Stimulated activated naive CD8-positive, alpha-beta T cell treated with anti-CD3 and anti-CD28 coated beads, Interleukin-15, amount 100 ng/mL, for 72 hours (primary cell): ENCODE measurements around the gene E2F6.
A peak's percentile ranks its signal among the peaks of the same experiment; 100 is the strongest.
"Not testable (repeated sequence)": the region's sequence is repeated elsewhere in the genome, so short reads cannot be mapped to it uniquely, and the experiment has no call there.

ENCODE experiments used
- ATAC-seq: fragments of 150-1000 bp; cut with Tn5 transposase; 2 replicates; pipeline ENCODE4 v1.10.0; 2021; ENCODE audit warnings: mild to moderate bottlenecking, moderate library complexity
- DNase-seq, 2 donors: peaks; one replicate each; pipeline ENCODE4 v3.0.0; 2021 to 2022
- H3K27ac Mint-ChIP-seq, 2 donors: one replicate each; pipeline ENCODE4 v1.8.0; 2022; ENCODE audit warnings: mild to moderate bottlenecking in 2 of 2, mixed read lengths in 2 of 2, moderate library complexity in 2 of 2
- H3K27me3 Mint-ChIP-seq: one replicate; pipeline ENCODE4 v1.8.0; 2022; ENCODE audit warnings: mixed read lengths
- H3K4me1 Mint-ChIP-seq: one replicate; pipeline ENCODE4 v1.8.0; 2022; ENCODE audit warnings: mild to moderate bottlenecking, mixed read lengths
- H3K4me3 Mint-ChIP-seq, 2 donors: one replicate each; pipeline ENCODE4 v1.8.0; 2022; ENCODE audit warnings: mild to moderate bottlenecking in 2 of 2, mixed read lengths in 2 of 2, moderate library complexity in 1 of 2
- H3K9me3 Mint-ChIP-seq, 2 donors: one replicate each; pipeline ENCODE4 v1.8.0; 2022; ENCODE audit warnings: mixed read lengths in 2 of 2

The E2F6 gene

DNA sequence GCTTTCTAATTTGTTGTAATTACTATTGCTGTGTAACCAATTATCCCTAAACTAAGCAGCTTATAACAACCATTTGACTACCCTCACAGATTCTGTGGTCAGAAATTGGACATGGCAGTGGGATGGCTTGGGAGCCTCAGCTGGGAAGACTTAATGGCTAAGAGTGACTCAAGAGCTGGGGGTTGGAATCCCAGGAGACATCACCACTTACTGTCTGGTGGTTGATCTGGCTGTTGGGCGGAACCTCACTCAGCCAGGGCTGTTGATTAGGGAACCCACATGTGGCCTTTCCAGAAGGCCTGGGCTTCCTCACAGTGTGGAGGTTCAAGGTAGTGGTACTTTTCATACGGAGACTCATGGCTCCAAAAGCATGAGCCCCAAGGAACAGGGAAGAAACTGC is 49.8 kb downstream of the E2F6 start:
- no peak overlapping the region for H3K4me3 Mint-ChIP-seq
- DNase-seq (no peak), ATAC-seq (no peak)
- H3K9me3 Mint-ChIP-seq: peaks cover 7 to 9% of the 10 kb centered on the region in 2 donors
- H3K4me1 Mint-ChIP-seq: no peaks in the 10 kb centered on the region
- no peak overlapping the region for H3K27ac Mint-ChIP-seq
- peaks cover 7% of the 10 kb centered on the region for H3K27me3 Mint-ChIP-seq

DNA sequence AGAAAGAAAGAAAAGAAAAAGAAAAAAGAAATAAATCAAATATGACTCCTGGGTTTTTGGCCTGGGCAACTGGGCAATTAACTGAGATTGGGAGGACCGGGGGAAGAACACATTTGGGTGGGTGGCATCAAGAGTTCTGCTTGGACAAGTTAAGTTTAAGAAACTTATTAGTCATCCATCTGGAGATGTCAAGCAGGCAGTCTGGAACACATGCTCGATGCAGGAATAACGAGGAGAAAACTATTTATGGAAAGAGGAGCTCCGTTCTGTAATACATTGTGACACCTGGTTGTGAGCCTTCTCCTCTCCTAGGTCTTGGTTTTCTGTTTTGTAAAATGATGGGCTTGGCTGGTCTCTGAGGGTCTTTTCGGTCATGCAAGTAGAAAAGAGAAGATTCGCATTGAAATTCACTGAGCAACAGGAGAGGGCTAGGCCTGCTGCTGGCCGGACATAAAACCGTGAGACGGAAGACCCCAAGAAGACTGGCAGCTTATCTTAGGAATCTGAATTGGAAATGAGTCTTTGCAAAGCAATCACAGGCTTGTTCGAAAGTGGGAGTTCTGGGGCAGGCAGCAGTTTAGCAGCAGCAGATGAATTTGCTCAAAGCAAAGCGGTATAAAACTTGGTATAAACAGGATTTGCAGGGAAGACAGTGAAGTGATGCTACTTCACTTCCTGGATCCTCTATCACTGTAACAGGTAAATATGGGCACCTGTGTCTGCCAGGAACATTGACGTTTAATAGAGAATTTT is 51.4 kb downstream of the E2F6 start:
- Mint-ChIP-seq H3K27me3 (peaks cover 19% of the 10 kb centered on the region), H3K9me3 (peaks cover 7 to 9% of the 10 kb centered on the region in 2 donors)

DNA sequence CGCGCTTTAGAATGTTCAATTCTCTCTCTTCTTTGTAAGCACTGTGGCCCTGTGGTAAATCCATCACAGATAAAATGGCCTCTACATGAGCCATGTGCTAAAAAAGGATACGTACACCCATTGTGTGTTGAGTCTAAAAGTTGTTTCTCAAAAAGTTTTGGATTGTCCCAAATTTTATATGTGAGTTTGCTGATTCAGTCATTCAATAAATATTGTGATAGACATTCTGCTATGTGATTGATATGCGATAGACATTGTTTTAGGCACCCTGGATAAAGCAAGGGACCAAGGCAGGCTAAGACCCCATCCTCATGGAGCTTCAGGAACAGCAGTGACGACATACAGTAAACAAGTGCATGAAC is 53.5 kb downstream of the E2F6 start:
- ATAC-seq: no peak
- Mint-ChIP-seq H3K4me1 (no peaks in the 10 kb centered on the region), H3K27ac (no peak overlapping the region), H3K27me3 (peaks cover 19% of the 10 kb centered on the region), H3K4me3 (no peak overlapping the region), H3K9me3 (no peaks in the 10 kb centered on the region)
- no peak for DNase-seq

More for the DNA sequence above, 51.4 kb downstream of the E2F6 start:
- no peak for DNase-seq
- ATAC-seq: no peak
- H3K4me1 Mint-ChIP-seq: no peaks in the 10 kb centered on the region
- no peak overlapping the region for H3K4me3 Mint-ChIP-seq
- no peak overlapping the region for H3K27ac Mint-ChIP-seq

DNA sequence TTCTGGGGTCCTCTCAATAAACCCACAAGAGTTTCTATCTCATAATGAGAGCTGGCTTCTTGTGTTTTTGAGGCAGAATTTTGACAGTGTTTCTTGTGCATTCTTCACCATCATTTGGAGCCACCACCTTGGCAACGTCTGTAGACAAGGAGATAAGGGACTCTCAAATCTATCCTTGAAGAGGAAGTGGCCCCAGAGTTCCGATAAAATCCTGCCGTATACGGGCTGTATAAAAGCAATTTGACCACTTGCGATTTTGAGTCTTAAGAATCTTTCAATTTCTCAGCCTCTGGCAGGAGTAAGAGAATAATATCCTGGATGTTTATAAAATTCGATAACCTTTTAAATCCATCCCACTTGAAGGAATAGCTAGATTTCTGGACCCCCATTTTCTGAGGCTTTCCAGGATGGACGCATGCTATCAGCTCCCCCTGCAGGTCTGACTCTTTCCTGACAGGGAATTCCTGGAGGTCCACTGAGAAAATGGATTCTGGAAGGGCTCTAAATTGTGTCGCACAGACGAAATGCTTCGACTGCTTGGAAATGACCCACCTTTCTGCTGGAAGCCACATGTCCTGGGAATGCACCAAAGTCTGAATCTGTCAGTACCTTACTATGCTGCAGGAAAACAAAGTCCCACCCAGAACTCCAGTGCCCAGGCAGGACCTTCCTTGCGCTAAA is 54.1 kb downstream of the E2F6 start:
- no peak for ATAC-seq
- H3K9me3 Mint-ChIP-seq: no peaks in the 10 kb centered on the region
- no peak overlapping the region for H3K4me3 Mint-ChIP-seq
- no peak for DNase-seq
- no peak overlapping the region for H3K27ac Mint-ChIP-seq
- H3K4me1 Mint-ChIP-seq: no peaks in the 10 kb centered on the region
- peaks cover 19% of the 10 kb centered on the region for H3K27me3 Mint-ChIP-seq

DNA sequence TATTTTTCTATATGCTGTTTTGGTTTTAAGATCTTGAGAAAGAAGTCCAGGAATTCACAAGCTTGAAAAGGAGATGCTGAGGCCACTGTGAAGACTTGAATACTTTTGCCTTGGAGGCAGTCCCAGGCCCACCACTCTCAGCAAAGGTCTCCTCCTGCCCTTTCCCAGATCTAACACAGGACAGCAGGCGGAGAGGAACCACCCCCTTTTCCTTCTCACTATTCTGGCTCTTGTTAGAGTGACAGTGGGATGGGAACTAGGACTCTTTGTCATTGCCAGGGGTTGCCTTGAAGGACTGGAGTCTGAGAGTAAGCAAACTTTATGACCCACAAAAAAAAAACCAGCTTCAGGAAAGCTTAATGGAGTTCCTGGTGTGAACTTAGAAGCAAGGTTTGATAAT is 54.7 kb downstream of the E2F6 start:
- no peak overlapping the region for H3K27ac Mint-ChIP-seq
- ATAC-seq (no peak), DNase-seq (no peak)
- H3K9me3 Mint-ChIP-seq: no peaks in the 10 kb centered on the region
- no peak overlapping the region for H3K4me3 Mint-ChIP-seq
- peaks cover 19% of the 10 kb centered on the region for H3K27me3 Mint-ChIP-seq
- H3K4me1 Mint-ChIP-seq: no peaks in the 10 kb centered on the region

DNA sequence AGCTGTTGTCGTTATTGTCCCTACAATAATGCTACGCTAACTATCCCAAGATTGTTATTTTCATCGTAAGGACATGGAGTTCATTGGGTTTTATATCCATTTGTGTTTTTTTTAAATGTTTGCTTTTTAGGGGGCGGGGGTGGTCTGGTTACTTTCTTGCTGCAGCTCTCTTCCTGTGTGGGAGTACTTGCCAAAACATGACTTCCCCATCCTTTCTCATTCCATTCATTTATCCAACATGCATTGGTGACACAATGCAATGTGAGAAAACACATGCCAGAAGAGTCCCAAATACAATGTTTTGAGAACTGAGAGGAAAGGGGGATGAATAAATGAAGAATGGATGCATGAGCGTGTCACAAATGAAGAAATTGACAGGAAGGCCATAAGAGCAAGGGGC is 55.9 kb downstream of the E2F6 start:
- peaks cover 19% of the 10 kb centered on the region for H3K27me3 Mint-ChIP-seq

DNA sequence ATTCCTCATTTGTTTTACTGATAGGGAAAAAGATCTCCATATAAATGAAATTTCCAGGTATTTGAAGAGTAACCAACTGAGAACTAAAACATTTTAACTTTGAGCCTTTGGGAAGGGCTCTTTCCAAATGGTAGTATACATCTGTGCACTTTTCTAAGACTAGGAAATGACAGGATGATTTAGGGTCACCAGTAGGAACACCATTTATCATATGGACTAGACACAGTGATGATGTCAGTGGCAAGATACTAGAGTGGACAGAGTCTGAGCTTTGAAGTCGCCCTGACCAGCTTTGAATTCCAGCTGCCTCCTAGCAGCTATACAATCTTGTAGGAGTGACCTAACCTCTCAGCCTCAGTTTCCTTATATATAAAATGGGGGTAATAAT is 56.4 kb downstream of the E2F6 start:
- no peaks in the 10 kb centered on the region for H3K9me3 Mint-ChIP-seq
- no peak overlapping the region for H3K4me3 Mint-ChIP-seq
- no peaks in the 10 kb centered on the region for H3K4me1 Mint-ChIP-seq
- no peak overlapping the region for H3K27ac Mint-ChIP-seq
- DNase-seq: no peak
- H3K27me3 Mint-ChIP-seq: peaks cover 19% of the 10 kb centered on the region
- ATAC-seq: no peak

More for the DNA sequence above, 55.9 kb downstream of the E2F6 start:
- no peaks in the 10 kb centered on the region for H3K4me1 Mint-ChIP-seq
- ATAC-seq (no peak), DNase-seq (no peak)
- H3K4me3 Mint-ChIP-seq: no peak overlapping the region
- H3K9me3 Mint-ChIP-seq: no peaks in the 10 kb centered on the region
- H3K27ac Mint-ChIP-seq: no peak overlapping the region

DNA sequence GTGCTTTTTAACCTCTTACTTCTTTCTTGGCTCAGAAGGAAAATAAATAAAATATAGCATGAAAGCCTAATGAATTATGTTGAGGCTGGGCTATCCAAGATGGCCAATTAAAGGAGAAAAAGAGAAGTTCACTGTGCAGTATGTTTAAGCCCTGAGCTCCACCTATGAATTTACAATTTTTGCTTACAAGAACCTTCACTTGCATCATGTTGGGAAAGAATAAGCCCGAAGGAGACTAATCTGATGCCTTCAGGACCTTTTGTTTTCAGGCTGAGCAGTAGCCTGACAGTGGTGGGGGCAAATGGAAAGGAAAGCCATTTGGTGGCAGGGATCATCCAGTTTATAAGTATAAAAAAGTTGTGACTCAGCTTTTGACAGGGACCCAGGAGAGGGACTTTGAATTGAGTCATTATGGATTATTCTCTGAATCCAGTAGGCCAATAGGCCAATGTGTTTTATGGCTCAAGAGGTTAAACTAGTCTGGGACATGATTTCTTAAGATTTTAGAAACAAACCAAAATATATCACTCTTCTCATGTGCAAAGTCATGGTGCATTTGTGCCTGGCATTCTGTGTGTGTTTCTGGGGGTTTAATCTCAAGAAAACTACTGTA is 56.9 kb downstream of the E2F6 start:
- DNase-seq (no peak), ATAC-seq (no peak)
- H3K27ac Mint-ChIP-seq: no peak overlapping the region
- H3K27me3 Mint-ChIP-seq: peaks cover 19% of the 10 kb centered on the region
- no peaks in the 10 kb centered on the region for H3K9me3 Mint-ChIP-seq
- H3K4me3 Mint-ChIP-seq: no peak overlapping the region
- H3K4me1 Mint-ChIP-seq: no peaks in the 10 kb centered on the region

DNA sequence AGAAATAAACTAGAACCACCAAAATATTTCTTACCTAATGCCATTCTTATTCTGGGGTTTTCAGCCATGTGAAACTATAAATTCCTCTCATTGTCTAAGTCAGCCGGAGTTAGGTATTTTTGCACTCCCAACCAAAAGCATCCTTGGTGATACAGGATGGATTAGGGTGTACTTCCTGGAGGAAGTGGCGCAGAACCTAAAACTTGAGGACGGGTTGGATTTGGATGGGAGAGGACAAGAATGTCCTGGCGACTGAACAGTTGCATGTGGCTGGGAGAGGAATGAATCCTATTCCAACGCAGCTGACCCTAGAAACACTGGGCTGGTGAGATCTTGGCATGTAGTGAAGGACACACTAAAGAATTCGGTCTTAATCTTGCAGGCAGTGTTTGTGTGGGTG is 58.5 kb downstream of the E2F6 start:
- Mint-ChIP-seq H3K27ac (no peak overlapping the region), H3K27me3 (peaks cover 14% of the 10 kb centered on the region), H3K4me1 (no peaks in the 10 kb centered on the region), H3K4me3 (no peak overlapping the region), H3K9me3 (no peaks in the 10 kb centered on the region)
- DNase-seq: no peak
- no peak for ATAC-seq

DNA sequence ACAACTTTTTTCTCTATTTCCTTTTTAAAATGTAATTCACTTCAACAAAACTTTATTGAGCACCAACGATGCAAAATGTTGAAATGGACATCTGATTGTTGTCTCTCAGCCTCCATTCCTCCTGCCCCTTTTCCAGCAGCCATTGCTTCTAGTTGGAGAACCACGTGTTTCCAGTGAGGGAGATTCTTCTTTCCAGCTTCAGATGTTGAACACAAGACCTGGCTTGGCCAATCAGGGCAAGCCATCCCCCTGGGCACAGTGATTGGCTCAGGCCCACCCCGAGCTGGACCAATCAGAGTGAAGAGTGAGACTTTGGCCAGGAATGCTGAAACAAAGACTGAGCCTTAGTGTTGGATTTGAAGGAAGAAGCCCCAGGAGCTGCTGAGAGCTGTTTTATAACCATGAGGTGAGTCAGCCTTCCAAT is 59.0 kb downstream of the E2F6 start:
- DNase-seq (no peak), ATAC-seq (no peak)
- Mint-ChIP-seq H3K9me3 (no peaks in the 10 kb centered on the region), H3K27ac (no peak overlapping the region), H3K4me3 (no peak overlapping the region), H3K27me3 (peaks cover 13% of the 10 kb centered on the region), H3K4me1 (no peaks in the 10 kb centered on the region)

DNA sequence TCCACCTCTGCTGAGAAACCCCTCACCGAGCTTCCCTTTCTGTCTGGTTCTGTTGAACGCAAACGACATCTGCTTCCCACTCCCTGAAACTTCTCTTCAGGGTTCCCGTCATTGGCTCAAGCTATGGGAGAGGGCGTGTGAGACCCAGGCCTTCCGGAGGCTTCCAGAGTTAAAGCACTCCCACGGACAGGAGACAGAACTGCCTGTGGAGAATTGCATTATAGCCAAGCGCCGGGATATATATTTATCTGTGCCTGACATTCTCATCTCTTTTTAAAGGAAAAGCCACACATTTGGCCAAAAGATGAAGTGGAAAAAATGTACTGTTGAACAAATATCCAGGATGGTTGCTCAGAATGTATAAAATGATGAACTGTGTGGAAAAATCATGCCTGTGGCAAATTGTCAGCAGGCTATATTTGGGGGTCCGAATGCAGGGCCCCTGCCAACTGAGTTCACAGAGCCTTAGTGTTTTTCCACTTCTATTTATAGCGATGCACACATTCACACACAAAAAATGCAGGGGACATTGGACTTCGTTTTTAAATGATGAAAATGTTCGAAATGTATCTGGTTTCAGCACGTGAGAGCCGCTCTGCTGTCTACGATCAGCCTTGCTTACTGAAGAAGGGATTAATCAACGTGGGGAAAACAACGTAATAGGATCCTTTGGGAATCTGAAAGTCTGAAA is 59.5 kb downstream of the E2F6 start:
- Mint-ChIP-seq H3K27ac (no peak overlapping the region), H3K9me3 (no peaks in the 10 kb centered on the region), H3K27me3 (peaks cover 13% of the 10 kb centered on the region), H3K4me1 (no peaks in the 10 kb centered on the region), H3K4me3 (no peak overlapping the region)
- DNase-seq: no peak
- no peak for ATAC-seq

DNA sequence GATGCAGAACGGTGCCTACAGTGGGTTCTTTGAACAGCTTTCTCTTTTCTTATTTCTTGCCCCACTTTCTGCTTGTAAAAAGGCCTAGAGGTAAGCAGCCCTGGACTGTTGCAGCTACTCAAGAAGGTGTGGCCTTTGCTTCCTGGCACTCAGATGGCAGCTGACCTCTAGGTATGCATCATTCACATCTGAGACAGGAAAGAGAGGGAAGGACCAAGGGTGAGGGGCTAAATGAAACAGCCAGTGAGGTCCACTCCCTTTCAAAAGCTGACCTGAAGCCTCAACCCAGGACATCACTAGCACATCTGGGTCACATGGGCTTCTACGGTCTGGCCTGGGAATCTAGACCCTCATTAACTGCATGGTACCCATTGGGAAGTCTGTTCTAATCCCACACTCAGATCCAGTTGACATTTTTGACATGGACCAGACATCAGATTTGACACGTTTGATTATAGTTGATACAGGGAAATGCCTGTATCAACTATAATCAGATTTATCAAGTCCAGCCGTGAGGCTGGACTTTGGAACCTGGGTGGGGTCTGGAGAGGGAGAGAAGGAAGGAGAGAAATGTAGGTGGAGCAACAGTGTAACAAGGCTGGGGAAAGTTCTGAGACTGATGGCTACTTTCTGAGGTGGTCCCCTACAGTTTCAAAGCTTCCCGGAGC is 60.2 kb downstream of the E2F6 start:
- no peak for ATAC-seq
- Mint-ChIP-seq H3K27me3 (peaks cover 9% of the 10 kb centered on the region), H3K4me1 (no peaks in the 10 kb centered on the region), H3K9me3 (no peaks in the 10 kb centered on the region), H3K4me3 (no peak overlapping the region), H3K27ac (peak overlapping the region in 1 of 2 donors; percentile 14)
- DNase-seq: no peak

DNA sequence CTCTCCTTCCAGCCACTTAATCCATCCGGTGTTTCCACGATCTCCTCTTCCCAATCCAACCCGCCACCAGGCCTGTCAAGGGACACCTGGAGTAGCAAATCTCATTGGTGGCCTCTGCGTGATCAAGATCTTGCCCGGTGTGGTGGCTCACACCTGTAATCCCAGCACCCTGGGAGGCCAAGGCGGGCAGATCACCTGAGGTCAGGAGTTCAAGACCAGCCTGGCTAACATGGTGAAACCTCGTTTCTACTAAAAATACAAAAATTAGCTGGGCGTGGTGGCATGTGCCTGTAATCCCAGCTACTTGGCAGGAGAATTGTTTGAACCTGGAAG is 60.9 kb downstream of the E2F6 start:
- not testable (repeated sequence) for H3K4me1 Mint-ChIP-seq, DNase-seq, H3K27ac Mint-ChIP-seq, H3K4me3 Mint-ChIP-seq, H3K9me3 Mint-ChIP-seq, H3K27me3 Mint-ChIP-seq, ATAC-seq

DNA sequence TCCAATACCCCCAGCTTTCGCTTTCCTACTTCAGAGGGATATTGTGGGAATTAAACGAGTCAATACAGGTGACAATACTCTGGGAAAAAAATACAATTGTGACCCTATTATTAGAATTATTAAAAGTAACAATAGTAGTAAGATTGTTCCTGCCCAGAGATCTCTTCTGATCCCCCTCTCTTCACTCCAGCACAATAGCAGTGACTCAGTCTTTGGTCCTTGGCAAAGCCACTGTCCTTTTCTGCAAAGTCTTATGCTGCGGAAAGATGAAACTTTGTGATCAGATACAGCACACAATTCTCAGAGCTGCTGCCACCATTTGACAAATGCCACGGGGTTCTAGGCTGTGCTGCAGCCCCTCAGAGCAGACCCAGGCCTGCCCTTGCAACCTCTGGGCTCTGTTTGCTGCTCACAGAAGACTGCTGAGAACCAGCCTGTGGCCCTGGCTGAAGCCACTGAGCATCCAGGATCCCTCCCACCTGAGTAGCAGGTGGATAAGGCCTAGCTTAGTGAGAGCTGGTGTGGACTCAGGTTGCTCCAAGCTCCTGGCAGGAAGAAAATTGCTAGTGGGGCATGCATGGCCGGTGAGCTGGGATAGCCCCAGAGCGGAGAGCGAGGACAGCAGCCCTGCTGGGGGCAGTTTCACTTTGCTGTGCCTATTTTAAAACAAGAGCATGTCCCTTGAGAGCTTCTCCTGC is 61.4 kb downstream of the E2F6 start:
- Mint-ChIP-seq H3K27ac (no peak overlapping the region), H3K4me1 (no peaks in the 10 kb centered on the region), H3K4me3 (no peak overlapping the region), H3K27me3 (no peaks in the 10 kb centered on the region), H3K9me3 (no peaks in the 10 kb centered on the region)
- no peak for DNase-seq
- ATAC-seq: no peak

DNA sequence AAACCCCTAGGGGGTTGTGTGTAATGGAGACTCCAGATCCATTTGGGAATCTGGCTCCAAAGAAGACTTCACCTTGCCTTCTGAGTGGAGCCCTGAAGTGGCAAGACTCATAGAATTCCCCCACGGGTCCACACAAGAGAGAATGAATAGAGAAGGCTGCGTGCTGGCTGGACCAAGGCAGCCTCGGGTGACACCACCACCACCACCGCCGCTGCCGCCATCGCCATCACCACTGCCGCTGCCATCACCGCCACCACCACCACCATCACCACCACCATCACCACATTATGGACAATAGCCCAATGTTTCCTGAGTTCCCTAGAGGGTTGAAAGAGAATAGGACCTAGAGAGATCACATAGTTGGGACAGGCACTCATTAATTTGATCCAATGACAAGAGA is 63.5 kb downstream of the E2F6 start:
- no peak for ATAC-seq
- no peaks in the 10 kb centered on the region for H3K4me1 Mint-ChIP-seq
- DNase-seq: no peak
- no peak overlapping the region for H3K4me3 Mint-ChIP-seq
- no peaks in the 10 kb centered on the region for H3K9me3 Mint-ChIP-seq
- H3K27ac Mint-ChIP-seq: no peak overlapping the region
- H3K27me3 Mint-ChIP-seq: peaks cover 8% of the 10 kb centered on the region
